G401.6 (cell line): ENCODE data around the gene CHRNA1.

ENCODE experiments used
- FAIRE-seq: peaks from 2 replicates; lab custom pipeline; 2012; peaks lifted over from hg19 to GRCh38; lab: Jason Lieb, UNC

The CHRNA1 gene

DNA sequence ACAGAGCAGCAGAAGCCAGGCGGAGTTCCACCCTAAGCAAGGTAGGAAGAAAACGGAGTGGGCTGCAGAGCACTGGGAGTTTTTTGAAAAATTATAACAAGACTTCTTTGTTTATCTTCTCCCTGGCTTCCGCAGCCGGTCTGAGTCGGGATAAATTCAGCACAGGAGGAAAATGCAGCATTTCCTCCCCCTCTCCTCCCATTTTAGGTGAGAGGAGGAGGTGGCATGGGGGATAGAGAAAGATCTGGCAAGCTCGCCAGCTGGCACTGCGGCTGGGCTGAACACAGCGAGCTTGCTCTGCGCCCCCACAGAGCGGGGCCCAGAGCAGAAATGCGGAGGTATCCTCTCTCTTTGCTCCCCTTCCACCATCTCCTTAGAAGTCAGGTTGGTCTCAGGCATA lies 17.7 kb upstream of the CHRNA1 start:
- FAIRE-seq = no peak

DNA sequence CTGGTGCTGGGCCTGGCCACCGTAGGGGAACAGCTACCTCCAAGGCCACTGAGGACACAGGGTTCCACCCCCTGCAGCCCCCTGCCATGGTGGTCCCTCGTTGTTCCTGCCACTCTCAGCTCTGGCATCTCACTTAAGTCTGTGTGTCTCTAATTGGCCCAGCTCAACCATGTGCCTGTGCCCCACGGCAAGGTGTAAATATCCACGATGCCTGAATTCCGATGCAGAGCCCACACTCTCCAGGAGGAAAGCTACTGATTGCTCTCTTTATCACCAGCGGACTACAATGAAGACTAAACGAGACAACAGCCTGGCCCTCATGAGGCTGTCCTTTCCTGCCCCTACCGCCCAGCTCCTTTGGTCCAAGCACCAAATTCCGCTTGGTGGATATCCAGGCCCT lies 17.0 kb upstream of the CHRNA1 start:
- no peak for FAIRE-seq

DNA sequence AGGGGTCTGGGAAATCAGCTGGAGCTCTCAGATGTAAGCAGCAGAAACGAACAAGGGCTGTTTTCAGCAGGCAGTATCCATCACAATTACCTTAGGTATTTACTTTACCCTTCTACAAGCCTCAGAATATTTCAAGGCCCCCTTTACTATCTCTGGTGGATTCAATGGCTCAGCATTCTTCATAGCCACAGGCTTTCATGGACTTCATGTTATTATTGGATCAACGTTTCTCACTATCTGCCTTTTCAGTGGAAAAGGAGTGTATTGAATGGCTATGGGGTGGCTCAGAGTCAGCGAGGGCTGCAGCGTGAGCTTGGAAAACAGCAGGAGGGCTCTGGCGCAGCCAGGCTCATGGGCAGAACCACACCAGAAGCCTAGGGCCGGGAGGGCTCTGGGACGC lies 16.6 kb upstream of the CHRNA1 start:
- no peak for FAIRE-seq

DNA sequence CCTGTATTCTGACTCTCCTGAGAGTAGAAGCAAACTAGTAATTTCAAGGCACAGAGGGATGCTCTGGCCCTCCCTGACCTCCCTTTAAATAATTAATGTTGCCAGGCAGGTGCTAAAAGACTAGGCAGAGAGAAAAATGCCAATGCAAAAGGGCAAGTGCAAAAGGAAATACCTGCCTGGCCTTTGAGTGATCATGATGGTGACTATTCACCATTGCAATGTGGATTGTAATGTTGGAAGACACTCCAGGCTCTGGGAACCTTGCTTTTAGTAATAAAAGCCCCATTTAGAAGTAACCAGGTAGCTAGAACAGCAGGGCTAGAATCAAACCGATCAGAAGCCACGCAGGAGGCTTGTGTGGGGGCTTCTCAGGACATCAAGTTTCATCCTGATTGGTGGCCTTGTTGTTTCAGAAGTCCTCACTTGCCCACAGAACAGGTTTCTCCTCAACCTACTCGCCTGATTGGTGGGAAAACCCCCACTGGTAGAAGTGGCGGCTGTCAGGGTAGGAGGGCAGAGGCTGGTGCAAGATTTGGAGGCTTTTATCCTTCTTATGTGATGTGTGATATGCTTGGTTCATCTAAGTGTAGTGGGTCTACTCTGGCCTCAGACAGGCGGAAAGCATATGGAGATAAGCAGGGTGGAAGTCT lies 16.0 kb upstream of the CHRNA1 start:
- FAIRE-seq = no peak

DNA sequence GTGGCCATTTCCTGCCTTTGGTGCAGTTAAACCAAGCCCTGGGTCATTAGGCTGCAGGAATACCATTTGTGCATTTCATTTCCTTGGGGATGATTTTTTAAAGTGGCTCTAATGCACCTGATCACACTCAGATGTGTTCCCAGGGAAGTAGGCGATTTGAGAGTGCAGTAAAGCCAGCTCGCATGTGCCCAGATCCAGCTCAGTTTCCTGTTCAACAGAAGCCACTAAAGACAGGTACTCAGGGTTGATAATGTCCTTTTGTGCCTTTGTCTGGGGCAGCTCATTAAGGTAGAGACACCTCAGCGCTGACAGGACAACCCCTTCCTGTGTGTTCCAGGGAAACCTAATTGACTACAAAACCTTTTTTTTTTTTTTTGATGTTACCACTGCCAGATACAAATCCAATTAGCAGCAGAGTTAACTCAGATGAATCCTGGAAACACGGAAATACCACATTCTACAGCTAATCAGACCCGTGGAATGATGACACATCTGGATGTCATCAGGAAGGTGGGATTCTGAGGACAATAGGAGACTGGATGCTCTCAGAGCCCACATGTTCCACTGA lies 15.2 kb upstream of the CHRNA1 start:
- FAIRE-seq = no peak

DNA sequence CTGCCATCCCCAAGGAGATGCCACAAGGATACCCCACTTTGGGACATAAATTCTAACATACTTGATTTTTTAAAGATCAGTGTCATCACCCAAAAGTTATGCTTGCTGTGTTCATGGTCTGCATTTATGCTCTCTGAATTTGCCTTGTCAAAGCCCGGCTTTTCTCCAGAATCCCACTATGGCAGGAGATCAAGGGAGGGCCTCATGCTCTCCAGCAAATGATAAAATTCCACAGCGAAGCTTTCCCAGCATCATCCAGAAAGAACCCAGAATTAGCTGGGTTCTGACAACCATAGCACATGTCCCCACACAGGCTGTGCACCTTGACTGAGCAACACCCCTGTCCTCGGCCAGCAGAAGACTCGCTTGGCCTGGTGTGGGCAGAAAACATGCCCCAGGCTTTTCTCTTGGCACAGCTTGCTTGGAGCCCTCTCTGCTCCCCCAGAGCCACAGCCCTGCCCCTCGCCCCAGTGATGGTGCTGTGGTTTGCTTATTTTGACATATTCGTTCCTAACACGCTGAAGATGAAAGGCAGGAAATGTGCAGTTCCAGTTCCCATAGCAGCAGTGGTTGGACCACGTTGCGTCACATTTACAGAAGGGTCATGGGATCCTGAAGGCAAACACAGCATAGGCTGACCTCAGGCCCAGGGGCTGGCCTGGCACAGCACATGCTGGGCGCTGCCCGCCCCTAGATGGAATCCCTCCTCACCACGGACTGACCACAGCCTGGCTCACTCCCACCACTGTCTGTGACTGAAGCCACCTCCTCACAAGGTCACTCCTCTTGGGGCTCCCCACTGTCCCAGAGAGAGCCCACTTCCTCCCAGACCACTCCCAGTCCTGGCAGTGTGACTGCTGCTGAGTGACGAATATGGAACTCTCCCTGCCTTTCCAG lies 14.1 kb upstream of the CHRNA1 start:
- FAIRE-seq = no peak

DNA sequence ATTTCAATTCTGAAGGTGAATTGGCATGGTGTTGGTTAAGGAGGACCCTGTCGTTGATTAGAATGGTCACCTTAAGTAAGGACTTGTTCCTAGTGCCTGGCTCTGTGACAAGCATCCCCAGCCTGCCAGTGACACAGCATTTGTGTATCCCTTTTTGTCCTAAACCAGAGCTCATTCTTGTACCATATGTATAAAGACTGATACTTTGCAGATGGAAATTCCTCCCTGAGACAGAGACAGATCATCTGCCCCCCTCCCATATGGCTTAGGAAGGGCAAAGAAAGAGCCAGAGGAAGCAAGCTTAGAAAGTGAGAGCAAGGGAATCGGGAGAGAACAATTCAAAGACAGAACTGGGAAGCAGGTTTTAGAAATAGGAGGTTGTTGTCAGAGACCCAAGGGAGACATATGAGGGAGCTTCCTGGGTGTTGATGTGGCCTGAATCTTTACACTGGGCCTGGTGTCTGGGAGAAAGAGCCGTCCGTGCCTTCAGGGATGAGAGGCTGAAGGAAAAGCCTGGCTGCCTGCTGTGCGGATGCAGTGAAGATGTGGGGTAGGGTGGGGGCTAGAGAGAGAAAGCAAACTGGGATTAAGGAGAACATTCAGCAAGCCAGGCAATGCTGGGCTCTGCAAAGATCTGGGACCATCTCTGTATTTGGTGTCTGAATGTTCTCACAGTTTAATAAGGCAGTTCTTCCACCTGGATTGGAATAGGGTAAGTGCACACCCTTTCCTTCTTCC lies 13.2 kb upstream of the CHRNA1 start:
- FAIRE-seq = no peak

DNA sequence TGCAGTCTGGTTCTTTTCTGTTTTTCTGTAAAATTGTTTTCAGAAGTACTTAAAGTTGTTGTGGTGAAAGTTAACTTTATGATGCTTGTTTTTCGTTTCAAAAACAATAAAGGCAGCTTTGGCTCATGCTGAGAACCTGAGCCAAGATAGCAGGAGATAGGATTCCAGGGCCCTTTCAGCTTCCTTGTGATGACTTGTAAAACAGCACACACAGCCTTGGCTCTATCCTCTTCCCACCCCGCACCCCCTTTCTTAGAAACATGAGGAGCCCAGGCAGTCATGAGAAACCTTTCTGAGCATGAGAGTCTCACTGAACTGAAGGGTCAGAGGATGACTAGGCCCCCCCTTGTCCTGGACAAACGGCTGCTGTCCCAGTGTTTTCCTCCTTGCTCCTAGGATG lies 12.4 kb upstream of the CHRNA1 start:
- FAIRE-seq = no peak

DNA sequence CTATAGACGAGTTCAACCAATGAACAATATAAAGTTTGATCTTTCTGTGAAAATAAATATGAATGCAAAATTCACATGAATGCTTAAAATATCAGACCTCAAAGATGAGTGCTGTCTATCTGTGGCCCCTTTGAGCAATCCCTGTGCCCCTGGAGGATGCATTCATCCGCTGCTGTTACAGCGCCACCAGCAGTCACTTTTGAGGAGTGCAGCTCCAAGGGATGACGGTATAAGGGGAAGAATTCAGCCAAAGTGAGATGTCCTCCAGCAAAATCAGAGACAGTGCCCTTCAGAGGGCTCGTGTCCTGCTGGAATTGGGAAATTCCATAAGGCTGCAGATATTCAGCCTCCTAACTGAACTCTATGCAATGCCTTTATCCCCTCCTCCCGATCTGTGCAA lies 12.0 kb upstream of the CHRNA1 start:
- no peak for FAIRE-seq

DNA sequence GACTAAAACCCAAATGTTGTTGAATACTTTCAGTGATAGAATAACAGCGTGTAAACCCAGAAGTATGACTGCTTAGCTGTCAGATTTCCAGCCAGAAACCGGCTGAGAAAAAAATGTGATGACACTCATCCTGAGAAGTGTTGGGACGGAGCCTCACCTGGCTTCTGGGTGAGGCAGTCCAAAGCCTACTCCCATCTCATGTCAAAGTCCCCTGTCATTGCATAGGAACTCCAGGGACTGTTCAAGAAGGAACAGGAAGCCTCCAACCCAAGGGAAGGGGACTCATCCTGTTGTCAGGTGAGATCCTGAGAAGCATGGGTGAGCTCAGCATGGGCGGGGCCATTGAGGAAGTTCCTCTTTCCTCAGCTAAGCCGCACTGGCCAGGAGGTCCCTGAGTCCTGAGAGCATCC lies 11.3 kb upstream of the CHRNA1 start:
- FAIRE-seq = no peak

DNA sequence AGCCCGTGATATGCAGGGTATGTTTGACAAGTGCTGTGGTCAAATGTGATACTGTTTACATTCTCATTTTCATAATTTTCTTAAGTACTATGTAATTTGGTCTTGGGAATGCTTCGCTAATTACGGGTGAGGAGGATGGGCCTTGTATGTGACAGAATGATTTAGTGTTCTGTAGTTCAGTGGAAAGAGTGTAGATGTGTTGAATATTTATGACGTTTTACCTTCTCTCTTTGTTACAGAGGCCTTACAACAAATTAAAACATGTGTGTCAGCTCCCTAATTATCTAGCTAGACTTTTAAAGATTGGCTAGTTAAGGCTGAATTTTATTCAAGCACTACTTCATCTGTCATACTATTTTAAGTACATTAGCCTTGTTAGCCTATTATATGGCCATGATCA lies 10.6 kb upstream of the CHRNA1 start:
- FAIRE-seq = no peak

DNA sequence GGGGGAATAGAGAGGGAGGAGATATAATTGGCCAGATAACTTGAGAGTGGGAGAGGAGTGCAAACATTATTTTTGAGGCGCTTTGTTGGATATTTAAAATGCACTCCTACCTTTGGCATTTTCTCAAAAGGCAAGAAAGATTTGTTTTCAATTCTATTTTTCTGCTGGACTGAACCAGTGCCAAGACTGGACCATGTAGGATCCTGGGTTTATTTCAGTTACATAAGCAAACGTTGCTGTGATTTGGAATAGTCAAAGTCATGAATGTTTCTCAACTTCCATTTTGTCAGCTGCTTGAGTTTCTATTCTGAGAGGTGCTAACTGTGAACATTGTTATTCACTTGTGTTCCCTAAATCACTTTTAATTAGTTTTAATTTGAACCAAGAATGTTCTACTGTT lies 8.9 kb upstream of the CHRNA1 start:
- no peak for FAIRE-seq

DNA sequence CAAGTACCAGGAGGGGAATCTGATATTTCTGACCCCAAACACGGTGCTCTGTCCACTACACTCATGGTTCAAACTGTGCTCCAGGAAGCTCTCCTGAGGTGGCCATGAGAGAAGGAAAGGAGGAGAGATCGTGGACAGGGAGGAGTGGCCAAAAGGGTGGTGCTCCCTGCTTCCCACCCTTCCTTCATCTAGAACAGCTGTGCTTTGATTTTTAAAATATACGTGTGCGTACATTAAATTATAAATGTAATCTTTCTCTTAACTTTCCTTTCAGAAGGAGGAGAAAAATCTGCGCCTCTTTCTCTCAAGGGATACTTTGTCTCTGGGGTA lies 8.2 kb upstream of the CHRNA1 start:
- FAIRE-seq = no peak

DNA sequence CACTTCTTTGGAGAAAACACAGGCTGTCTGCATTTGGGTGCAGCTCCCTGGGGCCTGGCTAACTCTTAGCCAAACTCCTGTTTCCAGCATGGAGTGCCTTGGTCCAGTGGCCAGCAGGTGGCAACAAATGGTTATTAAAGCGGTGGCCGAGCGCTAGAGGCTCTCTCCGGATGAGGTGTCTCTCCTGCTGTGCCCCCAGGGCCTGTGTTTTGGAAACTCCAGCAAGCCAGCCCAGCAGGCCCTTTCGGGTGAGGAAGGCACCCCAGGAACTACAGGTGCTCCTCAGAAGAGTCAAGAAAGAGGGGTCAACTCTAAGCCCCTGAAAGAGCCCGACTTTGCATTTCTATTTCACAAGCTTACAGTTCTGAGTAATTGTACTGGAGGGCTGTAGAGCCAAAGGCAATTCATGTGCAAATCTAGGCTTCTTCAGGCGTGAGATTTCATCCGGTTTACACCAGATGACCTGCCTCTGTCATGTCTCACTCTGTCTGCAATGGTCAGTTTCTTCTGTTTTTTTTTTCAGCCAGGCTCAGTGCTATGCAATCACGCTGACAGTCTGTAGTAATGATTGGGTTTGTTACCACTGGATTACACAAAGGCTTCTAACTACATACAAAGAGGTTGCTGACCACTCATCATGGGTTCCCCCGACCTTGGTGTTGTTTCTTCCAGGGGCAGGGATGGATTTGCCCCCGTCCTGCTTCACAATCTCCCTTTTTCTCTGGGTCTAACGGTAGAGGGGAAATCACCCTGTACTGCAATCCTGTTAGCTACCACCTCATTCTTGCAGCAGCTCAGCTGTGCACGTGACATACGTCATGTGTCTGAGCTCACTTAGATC lies 7.6 kb upstream of the CHRNA1 start:
- no peak for FAIRE-seq

DNA sequence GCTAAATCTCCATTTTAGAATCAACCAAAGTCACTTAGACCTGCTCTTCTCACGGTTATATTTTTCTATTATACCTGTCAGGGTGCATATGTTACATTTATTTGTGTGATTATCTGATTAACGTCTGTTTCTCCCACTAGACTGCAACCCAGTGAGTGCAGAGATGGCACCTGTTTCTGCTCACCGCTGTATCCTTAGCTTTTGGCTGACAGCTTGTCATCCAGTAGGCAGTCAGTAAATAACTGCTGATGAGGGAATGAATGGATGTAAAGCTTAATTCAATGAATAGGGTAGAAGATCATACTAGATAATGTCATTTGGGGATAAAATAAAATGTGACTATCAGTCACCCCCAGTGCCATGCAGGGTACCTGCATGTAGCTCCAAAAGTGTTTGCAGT lies 6.9 kb upstream of the CHRNA1 start:
- FAIRE-seq = no peak

DNA sequence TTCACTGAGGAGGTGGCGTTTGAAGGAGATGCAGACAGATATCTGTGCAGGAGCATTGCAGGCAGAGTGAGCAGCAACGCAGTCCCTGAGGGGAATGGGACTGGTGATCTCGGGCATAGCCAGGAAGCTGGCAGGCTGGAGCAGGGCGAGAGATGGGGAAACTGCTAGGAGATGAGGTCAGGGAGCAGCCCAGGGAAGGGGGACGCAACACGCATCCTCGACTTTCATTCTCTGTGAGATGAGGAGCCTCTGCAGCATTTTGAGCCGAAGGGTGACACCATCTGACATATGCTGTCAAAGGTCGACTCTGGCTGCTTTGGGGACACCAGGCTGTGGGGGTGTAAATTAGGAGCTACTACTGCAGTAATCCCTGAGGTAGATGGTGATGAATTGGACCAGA lies 4.3 kb upstream of the CHRNA1 start:
- FAIRE-seq = no peak

DNA sequence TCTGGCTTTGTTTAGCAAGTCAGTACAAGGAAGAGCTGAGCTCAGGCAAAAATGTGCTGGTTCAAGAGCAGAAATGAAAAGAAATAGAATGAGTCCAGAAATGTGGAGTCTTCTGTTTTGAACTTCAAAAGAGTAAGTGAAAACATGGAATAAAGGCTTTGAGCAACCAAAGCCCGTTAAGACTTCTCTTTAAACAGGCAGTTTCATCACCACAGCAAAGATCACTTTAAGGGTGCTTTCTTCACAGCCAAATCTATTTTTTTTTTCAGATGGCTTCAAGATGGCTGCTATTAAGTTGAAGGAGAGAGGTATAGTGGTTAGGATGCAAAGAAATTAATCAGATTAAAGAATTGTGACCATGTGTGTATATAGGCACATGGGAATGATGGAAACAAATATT lies 2.0 kb upstream of the CHRNA1 start:
- no peak for FAIRE-seq

DNA sequence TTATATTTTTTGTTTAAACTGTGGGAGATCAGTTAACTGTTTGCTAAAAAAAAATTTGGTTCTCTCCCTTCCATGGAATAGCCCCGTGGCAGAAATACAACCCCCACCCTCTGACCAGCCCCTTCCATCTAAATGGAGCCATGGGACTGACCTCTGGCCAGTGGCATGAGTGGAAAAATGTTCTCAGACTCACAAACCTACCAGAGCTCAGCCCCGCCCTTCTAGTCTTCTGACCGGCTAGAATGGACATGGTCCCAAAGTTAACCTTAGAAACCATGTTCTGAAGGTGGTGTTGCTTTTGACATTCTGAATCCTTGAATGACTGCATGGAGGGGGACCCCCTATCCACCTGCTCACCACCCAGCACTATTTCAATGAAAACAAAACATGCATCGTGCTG lies 1.3 kb upstream of the CHRNA1 start:
- no peak for FAIRE-seq

DNA sequence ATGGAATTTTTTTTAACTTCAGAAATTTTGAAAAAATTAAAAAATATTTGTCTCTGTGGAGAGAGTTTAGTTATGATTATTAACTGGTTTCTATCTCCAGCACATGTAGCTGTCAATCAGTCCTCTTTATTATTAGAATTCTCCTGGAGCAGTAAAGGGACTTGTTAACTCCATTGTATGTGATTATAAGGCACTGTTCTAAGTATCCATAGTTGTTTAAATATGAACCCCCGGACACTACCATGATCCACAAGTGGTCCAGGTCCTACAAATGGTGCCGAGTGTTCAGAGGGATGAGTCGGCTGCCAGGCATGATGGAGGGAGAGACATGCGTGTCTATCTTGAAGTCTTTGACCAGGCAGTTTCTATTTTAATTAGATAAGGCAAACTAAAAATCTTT lies 492 bp downstream of the CHRNA1 start:
- FAIRE-seq = no peak

DNA sequence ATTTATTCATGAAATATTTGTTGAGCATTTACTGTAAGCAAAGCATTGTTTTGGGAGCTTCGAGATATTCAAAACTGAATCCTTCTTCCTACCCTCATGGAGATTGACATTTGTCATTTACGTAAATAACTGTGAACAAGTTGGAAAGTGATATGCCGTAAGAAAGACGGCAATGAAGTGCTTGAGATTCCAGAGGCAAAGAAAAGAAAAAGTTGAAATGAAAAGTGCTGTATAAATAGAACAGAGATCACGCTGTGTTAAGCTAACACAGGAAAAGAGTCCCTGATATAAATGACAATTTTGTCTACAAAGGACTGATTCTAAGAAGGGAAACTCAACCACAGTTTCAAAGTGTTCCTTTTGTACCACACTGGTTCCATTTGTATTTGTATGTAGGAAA lies 1.8 kb downstream of the CHRNA1 start:
- no peak for FAIRE-seq

DNA sequence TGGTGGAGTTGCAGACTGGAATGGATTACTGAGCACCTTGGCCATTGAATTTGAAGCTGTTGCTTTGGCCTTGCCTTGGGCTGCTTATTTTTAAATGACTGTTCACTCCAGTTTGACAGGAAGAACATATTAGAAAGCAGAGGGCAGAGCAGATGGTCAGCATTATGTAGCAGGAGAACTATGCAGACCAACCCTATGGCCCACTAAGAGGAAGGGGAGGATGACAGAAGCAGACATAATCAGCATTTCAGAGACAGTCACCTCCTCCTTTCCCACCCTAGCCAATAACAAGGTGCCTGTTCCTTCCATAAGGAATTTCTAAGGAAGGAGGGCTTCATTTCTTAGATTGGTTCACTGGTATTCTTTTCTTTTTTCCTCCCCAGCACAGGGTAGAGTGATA lies 2.4 kb downstream of the CHRNA1 start:
- FAIRE-seq = no peak

DNA sequence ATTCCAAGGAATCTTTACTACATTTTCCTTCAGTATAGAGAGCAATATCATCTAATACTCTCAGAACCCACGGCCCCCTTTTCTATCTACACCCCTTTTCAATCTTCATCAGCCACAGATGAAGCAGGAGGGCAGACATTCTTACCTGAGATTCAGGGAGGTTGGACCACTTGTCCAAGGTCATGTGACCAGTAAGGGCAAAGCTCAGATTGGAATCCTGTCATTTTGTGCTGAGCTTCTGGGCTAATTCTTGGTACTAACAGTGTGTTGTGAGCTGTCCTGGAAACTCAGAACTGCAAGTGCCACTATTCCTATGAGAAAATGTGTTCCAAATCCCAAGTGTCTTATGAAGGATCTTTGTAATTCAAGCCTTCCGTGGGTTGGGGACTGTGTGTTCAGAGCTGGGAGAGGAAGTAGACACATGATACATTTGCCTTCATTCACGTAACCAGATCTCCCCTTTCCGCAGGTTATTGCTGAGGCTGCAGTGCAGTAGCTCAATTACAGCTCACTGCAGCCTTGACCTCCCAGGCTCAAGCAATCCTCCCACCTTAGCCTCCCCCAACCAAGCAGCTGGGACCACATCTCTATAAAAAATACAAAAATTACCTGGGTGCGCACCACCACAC lies 3.3 kb downstream of the CHRNA1 start:
- FAIRE-seq = no peak
